AG09309 (cell line): ENCODE results near the gene SEMA3G.

ENCODE experiments used
- DNase-seq: peaks from one replicate; pipeline ENCODE4 v3.0.0-alpha.2; 2010; ENCODE audit warnings: low read depth
- H3K4me3 ChIP-seq: 2 replicates; pipeline ENCODE4 v1.5.1; 2011; ENCODE audit warnings: mild to moderate bottlenecking, low read depth, low read length, moderate library complexity; ENCODE audit not compliant: control insufficient read depth
- CTCF ChIP-seq: IDR thresholded peaks from 2 replicates; pipeline ENCODE4 v1.5.1; 2011; ENCODE audit warnings: mild to moderate bottlenecking, low read depth, low read length, inconsistent platforms; ENCODE audit not compliant: insufficient read depth, control insufficient read depth; ENCODE audit errors: missing control alignments

Gene SEMA3G

GRCh38 chr3:52444860-52445793 lies at the start of gene SEMA3G:
Gene SEMA3G (minus strand): TSS chr3:52445103. CDS start chr3:52445027, 76 bp downstream.
- H3K4me3 ChIP-seq, result no peak within 1 kb of the TSS
- peak; percentile 66 for TF ChIP-seq CTCF
- no peak for DNase-seq

GRCh38 chr3:52494445-52494844 lies 49.5 kb upstream of the SEMA3G start:
- no peak overlapping the region for H3K4me3 ChIP-seq
- TF ChIP-seq CTCF, result no peak
- no peak for DNase-seq

- H3K4me3 ChIP-seq, result no peak overlapping the region
- DNase-seq, result no peak
- TF ChIP-seq CTCF, result no peak
Observed at GRCh38 chr3:52493232-52494017, 48.5 kb upstream of the SEMA3G start.

DNA sequence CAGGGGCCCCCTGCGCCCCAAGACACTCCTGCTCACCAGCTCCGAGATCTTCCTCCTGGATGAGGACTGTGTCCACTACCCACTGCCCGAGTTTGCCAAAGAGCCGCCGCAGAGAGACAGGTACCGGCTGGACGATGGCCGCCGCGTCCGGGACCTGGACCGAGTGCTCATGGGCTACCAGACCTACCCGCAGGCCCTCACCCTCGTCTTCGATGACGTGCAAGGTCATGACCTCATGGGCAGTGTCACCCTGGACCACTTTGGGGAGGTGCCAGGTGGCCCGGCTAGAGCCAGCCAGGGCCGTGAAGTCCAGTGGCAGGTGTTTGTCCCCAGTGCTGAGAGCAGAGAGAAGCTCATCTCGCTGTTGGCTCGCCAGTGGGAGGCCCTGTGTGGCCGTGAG lies 47.2 kb upstream of the SEMA3G start:
- no peak for DNase-seq
- no peak for TF ChIP-seq CTCF
- no peak overlapping the region for H3K4me3 ChIP-seq

GRCh38 chr3:52490939-52491526 lies 46.1 kb upstream of the SEMA3G start:
- TF ChIP-seq CTCF, result no peak
- H3K4me3 ChIP-seq, result no peak overlapping the region
- peak; percentile 20 for DNase-seq
